DND-41 (cell line): ENCODE results near the gene FAAP100.

ENCODE experiments used
- ATAC-seq: fragments of 200-7000 bp; cut with Tn5 transposase; 3 replicates; pipeline ENCODE4 v1.9.1; 2021; ENCODE audit warnings: low read depth; ENCODE audit not compliant: insufficient read depth
- DNase-seq: peaks from one replicate; pipeline ENCODE4 v3.0.0-alpha.2; 2020
- H2AFZ ChIP-seq: 2 replicates; pipeline ENCODE4 v1.6.0; 2012; ENCODE audit warnings: low read depth, low read length
- H3K27ac ChIP-seq: 2 replicates; pipeline ENCODE4 v1.5.1; 2012; ENCODE audit warnings: low read length, inconsistent platforms
- H3K27me3 ChIP-seq: fragments of 200-600 bp; sonication (generic); 2 replicates; pipeline ENCODE4 v1.6.0; 2012; ENCODE audit warnings: low read length, mild to moderate bottlenecking, inconsistent platforms; ENCODE audit not compliant: insufficient read depth, poor library complexity
- H3K36me3 ChIP-seq: 2 replicates; pipeline ENCODE4 v1.5.1; 2012; ENCODE audit warnings: low read length, inconsistent platforms; ENCODE audit not compliant: insufficient read depth
- H3K4me1 ChIP-seq: 2 replicates; pipeline ENCODE4 v1.5.1; 2012; ENCODE audit warnings: mild to moderate bottlenecking, low read length; ENCODE audit not compliant: insufficient read depth
- H3K4me2 ChIP-seq: 2 replicates; pipeline ENCODE4 v1.6.0; 2012; ENCODE audit warnings: mild to moderate bottlenecking, moderate library complexity, low read length, inconsistent platforms; ENCODE audit not compliant: insufficient read depth
- H3K4me3 ChIP-seq, 2 experiments: fragments of 200-600 bp in 1 of 2; shearing (Covaris generic) in 1 of 2; 2 replicates each; pipeline ENCODE4 v1.5.1; 2012 to 2016; ENCODE audit warnings: inconsistent platforms in 2 of 2, low read length in 2 of 2, mild to moderate bottlenecking in 2 of 2, low read depth in 1 of 2, moderate library complexity in 1 of 2
- H3K79me2 ChIP-seq: 2 replicates; pipeline ENCODE4 v1.6.0; 2012; ENCODE audit warnings: low read length, inconsistent platforms; ENCODE audit not compliant: insufficient read depth
- H3K9ac ChIP-seq: 2 replicates; pipeline ENCODE4 v1.6.0; 2012; ENCODE audit warnings: low read depth, mild to moderate bottlenecking, inconsistent platforms, low read length, moderate library complexity
- H3K9me3 ChIP-seq: 2 replicates; pipeline ENCODE4 v1.5.1; 2012; ENCODE audit warnings: low read length, moderate library complexity, mild to moderate bottlenecking, inconsistent platforms; ENCODE audit not compliant: insufficient read depth, severe bottlenecking
- H4K20me1 ChIP-seq: 2 replicates; pipeline ENCODE4 v1.6.0; 2012; ENCODE audit warnings: low read length; ENCODE audit not compliant: insufficient read depth
- EZH2 ChIP-seq: IDR thresholded peaks from 3 replicates; pipeline ENCODE4 v1.6.1; 2012; ENCODE audit warnings: borderline replicate concordance, low read depth, mild to moderate bottlenecking, moderate library complexity, low read length, inconsistent platforms; ENCODE audit not compliant: severe bottlenecking
- TF ChIP-seq, protein P1 (sequence below): IDR thresholded peaks from 2 replicates; pipeline ENCODE4 v1.5.1; 2012; ENCODE audit warnings: borderline replicate concordance, low read length, moderate library complexity, mild to moderate bottlenecking; ENCODE audit not compliant: poor library complexity, severe bottlenecking; ENCODE audit errors: extremely low read depth

Gene FAAP100

DNA sequence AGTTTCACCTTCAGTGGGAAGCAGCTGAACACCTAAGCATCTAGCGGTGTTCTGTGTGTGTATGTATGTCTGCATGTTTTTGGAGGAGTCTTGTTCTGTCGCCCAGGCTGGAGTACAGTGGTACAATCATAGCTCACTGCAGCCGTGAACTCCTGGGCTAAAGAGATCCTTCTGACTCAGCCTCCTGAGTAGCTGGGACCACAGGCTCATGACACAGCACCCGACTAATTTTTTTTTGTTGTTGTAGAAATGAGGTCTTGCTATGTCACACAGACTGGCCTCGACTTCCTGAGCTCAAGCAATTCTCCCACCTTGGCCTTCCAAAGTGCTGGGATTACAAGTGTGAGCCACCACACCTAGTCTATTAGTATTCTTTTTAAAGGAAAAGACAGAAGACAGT, 30.2 kb upstream of the FAAP100 start:
- no peak overlapping the region for H3K9ac ChIP-seq
- ATAC-seq (no peak), DNase-seq (no peak)
- no peaks in the 10 kb centered on the region for H3K9me3 ChIP-seq
- H3K27me3 ChIP-seq: no peaks in the 10 kb centered on the region
- no peak for TF ChIP-seq EZH2
- TF ChIP-seq, protein P1, sequence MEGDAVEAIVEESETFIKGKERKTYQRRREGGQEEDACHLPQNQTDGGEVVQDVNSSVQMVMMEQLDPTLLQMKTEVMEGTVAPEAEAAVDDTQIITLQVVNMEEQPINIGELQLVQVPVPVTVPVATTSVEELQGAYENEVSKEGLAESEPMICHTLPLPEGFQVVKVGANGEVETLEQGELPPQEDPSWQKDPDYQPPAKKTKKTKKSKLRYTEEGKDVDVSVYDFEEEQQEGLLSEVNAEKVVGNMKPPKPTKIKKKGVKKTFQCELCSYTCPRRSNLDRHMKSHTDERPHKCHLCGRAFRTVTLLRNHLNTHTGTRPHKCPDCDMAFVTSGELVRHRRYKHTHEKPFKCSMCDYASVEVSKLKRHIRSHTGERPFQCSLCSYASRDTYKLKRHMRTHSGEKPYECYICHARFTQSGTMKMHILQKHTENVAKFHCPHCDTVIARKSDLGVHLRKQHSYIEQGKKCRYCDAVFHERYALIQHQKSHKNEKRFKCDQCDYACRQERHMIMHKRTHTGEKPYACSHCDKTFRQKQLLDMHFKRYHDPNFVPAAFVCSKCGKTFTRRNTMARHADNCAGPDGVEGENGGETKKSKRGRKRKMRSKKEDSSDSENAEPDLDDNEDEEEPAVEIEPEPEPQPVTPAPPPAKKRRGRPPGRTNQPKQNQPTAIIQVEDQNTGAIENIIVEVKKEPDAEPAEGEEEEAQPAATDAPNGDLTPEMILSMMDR: no peak
- no peak overlapping the region for H3K4me2 ChIP-seq
- peaks cover 91% of the 10 kb centered on the region for H3K36me3 ChIP-seq
- no peaks in the 10 kb centered on the region for H3K4me1 ChIP-seq
- H3K79me2 ChIP-seq: peaks cover 19% of the 10 kb centered on the region
- no peak overlapping the region for H3K27ac ChIP-seq
- no peak overlapping the region for H2AFZ ChIP-seq
- H3K4me3 ChIP-seq: no peak overlapping the region
- peaks cover 26% of the 10 kb centered on the region for H4K20me1 ChIP-seq

DNA sequence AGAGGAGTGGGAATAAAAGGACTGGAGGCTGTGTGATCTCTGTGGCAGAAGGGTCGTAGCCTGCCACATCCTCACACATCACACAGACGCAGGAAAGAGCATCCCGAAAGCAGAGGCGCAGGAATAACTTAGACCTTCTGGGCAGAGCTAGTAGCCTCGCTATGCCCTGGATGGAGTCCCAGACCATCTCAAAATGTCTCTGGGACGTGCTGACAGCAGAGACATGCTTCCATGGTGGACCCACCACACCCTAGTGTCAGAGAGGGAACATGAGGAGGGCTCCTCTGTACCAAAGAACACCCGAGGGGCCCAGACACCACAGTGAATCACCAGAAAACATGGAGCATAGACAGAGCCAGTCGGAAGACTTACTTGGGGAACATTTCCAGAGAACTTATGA, 29.6 kb upstream of the FAAP100 start:
- ATAC-seq (no peak), DNase-seq (no peak)
- Histone ChIP-seq H3K27me3 (no peaks in the 10 kb centered on the region), H2AFZ (no peak overlapping the region), H3K9me3 (no peaks in the 10 kb centered on the region), H4K20me1 (peaks cover 32% of the 10 kb centered on the region), H3K4me3 (no peak overlapping the region), H3K27ac (no peak overlapping the region), H3K36me3 (peaks cover 94% of the 10 kb centered on the region), H3K4me1 (no peaks in the 10 kb centered on the region), H3K9ac (no peak overlapping the region), H3K4me2 (no peak overlapping the region), H3K79me2 (peaks cover 19% of the 10 kb centered on the region)
- TF ChIP-seq, protein P1: no peak
- no peak for TF ChIP-seq EZH2

DNA sequence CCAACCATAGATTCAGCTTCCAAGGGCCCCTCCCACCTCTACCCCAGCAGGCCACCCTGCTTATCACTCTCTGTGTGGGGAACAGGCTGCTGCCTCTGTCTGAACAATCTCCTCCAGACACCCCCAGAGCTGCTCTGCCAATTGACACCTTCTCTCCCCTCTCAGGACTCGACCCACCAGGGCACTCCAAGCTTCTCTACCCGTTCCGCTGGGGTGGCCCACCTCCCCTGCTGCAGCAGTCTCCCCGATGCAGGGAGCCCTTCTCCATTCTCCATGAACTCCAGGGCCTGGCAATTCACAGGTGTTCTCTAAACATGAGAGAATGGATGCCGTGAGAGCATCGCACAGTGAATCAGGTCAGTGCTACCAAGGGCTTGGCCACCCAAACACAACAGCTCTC, 28.3 kb upstream of the FAAP100 start:
- Histone ChIP-seq H2AFZ (no peak overlapping the region), H3K27ac (no peak overlapping the region), H3K9me3 (no peaks in the 10 kb centered on the region), H3K9ac (no peak overlapping the region), H3K36me3 (peaks cover 94% of the 10 kb centered on the region), H3K27me3 (no peaks in the 10 kb centered on the region), H3K4me1 (no peaks in the 10 kb centered on the region), H3K4me3 (no peak overlapping the region), H3K4me2 (no peak overlapping the region), H4K20me1 (peaks cover 41% of the 10 kb centered on the region), H3K79me2 (peaks cover 27% of the 10 kb centered on the region)
- ATAC-seq (no peak), DNase-seq (no peak)
- TF ChIP-seq, protein P1: no peak
- no peak for TF ChIP-seq EZH2

DNA sequence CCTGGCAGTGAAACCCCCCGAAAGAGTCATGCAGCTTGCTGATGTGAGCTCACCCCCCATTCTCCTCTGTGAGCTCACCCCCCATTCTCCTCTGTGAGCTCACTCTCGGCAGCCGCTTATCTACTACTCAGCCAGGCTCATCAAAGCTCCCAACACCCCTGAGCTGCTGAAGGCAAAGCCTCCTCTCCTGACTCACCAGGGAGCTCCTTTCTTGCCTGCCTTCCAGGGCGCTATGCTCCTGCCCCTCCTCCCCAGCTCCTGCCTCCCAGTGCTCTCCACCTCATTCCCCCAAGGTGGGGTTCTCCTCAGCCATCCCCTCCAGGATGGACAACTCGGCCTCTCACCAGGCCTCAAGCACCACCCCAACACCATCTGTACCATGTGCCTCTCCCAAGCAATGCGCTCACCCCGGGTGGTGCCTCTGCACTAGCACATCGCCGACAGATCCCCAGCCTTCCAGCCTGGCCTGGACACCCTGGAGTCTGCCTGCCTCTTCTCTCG, 27.7 kb upstream of the FAAP100 start:
- peaks cover 43% of the 10 kb centered on the region for H4K20me1 ChIP-seq
- no peaks in the 10 kb centered on the region for H3K27me3 ChIP-seq
- no peaks in the 10 kb centered on the region for H3K9me3 ChIP-seq
- no peak overlapping the region for H2AFZ ChIP-seq
- ATAC-seq (no peak), DNase-seq (no peak)
- no peak overlapping the region for H3K4me2 ChIP-seq
- H3K9ac ChIP-seq: no peak overlapping the region
- H3K4me3 ChIP-seq: no peak overlapping the region
- H3K79me2 ChIP-seq: peaks cover 28% of the 10 kb centered on the region
- H3K4me1 ChIP-seq: no peaks in the 10 kb centered on the region
- H3K36me3 ChIP-seq: peaks cover 92% of the 10 kb centered on the region
- no peak overlapping the region for H3K27ac ChIP-seq
- TF ChIP-seq EZH2: no peak
- TF ChIP-seq, protein P1: no peak
